T-helper 1 cell treated with Interleukin-12 subunit alpha and Interleukin-12 subunit beta and Interleukin-4 antibody, amounts not matched to agents 30 ng/mL and 1 ng/mL, for 36 hours (primary cell): ENCODE measurements around the gene PALS2. TPM values are rescaled to one million over a fixed set of nuclear protein-coding genes. Genes with fewer than 3 reads are reported as not detected.

ENCODE experiments used
- intact Hi-C: fragments of 100-400 bp; cut with micrococcal nuclease; formaldehyde crosslinking; loops from one replicate; pipeline ENCODE4 v1.15.1; 2024
- total RNA-seq: library from RNA; stranded (reverse); gene quantifications from 2 replicates; pipeline ENCODE4 v1.2.3, GENCODE V29; 2022

PALS2 gene, protein sequence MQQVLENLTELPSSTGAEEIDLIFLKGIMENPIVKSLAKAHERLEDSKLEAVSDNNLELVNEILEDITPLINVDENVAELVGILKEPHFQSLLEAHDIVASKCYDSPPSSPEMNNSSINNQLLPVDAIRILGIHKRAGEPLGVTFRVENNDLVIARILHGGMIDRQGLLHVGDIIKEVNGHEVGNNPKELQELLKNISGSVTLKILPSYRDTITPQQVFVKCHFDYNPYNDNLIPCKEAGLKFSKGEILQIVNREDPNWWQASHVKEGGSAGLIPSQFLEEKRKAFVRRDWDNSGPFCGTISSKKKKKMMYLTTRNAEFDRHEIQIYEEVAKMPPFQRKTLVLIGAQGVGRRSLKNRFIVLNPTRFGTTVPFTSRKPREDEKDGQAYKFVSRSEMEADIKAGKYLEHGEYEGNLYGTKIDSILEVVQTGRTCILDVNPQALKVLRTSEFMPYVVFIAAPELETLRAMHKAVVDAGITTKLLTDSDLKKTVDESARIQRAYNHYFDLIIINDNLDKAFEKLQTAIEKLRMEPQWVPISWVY
- 15.0 and 15.8 TPM in 2 replicates for total RNA-seq

DNA sequence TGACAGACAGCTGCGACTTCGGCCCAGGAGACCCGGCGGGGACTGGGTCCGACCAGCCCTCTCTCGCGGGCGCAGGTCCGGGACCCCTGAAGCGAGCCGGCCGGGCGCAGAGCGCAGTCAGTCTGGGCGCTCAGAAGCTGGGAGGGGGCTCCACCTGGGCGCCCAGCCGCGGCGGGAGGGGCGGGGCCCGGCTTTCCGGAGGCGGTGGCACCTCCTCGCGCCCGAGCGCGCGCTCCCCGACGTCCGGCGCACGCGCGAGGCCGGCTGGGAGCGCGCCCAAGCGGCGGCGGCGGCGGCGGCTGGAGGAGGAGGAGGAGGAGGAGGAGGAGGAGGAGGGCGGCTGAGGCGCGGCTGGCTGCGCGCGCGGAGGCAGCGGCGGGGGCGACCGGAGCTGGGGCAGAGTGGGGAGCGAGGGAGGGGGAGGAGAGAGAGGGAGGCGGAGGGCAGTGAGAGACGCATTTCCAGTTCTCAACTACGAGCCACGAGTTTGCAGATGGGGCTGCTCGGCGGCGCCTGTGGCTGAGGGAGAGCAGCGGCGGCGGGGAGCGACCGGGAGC, at the start of gene PALS2:
PALS2 (plus strand) TSS at position 456 of the 557 bp plus-strand sequence. CDS start 50,216 bp downstream, outside the sequence.
- intact Hi-C loops, result loop anchor here (1.0 to 10.0 kb wide), 16 partner anchors 22 to 1719 kb away; partner anchors contain the start of genes CCDC126, CYCS, FAM221A and IGF2BP3

DNA sequence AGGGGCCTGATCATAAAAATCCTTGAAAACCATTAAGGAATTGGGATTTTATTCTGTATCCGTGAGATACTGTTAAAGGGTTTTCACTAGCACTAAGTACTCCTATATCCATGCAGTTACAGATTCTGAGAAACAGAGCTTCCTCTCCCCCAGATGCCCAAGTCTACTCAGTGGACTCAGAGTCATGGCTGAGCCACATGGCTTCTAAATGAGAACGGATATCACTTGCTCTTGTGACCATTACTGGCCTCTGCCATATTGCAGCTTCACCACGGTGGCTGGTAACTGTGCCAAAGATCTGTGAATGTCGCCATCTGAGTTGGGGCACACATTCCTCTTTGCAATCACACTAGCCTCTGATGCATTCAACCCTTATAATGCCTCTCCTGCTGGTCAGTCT, 42.0 kb upstream of the PALS2 start:
- intact Hi-C loops, result no loop called here

DNA sequence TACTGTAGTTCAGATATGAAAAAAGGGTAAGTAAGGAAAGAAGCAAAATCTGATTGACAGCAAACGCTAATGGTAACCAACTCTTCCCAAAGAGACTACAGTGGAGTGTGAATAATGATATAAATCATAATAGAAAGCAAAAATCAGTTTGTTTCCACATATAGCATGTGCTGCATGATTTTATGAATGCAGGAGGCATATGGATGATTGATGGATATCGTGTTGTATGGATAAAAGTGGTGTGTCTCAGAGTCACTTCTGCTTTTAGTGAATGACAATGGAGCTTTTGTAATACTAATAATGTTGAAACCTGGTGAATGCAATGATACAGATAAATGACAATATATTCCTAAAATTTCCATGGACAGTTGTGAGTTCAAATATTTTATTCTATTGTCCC, 36.6 kb upstream of the PALS2 start:
- intact Hi-C loops, result no loop called here

DNA sequence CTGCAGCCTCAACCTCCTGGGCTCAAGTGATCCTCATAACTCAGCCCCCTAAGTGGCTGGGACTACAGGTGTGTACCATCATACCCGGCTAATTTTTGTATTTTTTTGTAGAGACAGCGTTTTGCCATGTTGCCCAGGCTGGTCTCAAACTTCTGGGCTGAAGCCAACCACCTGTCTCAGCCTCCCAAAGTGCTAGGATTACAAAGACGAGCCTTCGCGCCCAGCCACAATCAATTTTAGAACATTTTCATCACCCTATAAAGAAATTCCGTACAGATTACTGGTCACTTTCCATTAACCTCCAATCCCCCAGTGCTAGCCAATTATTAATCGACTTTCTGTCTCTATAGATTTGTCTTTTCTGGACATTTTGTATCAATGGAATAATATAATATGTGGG, 32.3 kb upstream of the PALS2 start:
- intact Hi-C loops, result no loop called here

DNA sequence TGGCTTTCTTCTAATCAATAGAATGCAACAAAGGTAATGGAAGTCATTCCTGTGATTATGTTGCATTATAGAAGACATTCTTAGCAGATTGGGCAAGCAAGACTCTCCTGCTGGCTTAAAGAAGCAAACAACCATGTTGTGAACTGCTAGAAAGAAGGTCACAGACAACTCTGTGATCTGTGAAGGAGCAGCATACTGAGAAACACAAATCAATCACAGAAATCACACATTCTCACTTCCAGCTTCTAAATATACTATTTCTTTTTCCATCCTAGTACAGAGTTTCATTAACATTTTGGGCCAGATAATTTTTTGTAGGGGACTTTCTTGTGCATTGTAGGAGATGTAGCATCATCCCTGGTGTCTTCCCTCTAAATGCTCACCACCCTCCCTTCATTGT, 28.0 kb upstream of the PALS2 start:
- intact Hi-C loops, result no loop called here

DNA sequence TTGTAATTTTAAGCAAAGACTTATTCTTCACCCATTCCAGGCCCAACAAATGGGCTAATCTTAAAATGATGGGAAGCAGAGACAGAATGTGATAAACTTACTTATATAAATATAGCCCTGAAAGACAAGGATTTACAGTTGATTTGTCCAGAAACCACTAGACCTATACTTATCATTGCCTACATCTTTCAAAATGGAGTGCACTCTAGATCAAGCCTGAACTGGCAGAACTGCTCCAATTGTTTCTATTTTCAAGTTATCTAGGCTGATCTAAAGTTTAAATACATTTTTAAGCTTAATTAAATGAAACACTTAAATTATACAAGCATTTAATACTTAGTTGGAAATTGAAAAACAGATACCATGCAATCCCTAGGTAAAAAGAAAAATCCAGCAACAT, 24.9 kb upstream of the PALS2 start:
- intact Hi-C loops, result no loop called here

DNA sequence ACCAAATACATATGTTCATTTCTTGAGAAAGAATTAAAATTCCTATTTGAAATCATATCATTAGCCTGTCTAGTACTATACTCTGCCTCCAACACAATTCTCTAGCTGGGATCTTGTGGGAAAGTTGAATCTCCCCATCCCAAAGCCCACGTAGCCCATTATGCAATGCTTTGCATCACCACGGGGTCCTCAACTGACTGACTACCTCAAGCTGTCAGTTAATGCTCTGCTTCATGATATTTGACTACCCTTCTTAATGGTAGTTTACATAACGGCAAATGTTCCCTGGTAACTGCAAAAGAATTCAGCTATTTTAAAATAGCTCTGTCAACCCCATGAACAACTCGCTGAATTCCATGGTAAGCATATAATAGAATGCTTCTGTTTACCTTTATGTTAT, 23.3 kb upstream of the PALS2 start:
- intact Hi-C loops, result no loop called here

DNA sequence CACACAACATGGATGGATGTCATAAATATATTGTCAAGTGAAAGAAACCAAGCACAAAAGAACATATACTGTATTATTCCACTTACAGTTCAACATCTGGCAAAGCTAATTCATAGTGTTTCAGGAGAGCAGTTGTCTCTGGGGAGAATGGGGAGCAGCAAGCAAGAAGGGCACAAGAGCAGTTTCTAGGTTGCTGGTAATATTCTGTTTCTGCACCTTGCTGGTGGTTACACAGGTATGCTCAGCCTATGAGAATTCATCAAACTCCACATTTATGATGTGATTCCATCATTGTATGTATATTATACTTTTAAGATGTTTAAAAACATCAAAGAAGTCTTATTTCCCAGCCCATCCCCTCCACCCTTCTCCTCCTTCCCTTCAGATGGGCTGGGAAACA, 18.1 kb upstream of the PALS2 start:
- intact Hi-C loops, result no loop called here

DNA sequence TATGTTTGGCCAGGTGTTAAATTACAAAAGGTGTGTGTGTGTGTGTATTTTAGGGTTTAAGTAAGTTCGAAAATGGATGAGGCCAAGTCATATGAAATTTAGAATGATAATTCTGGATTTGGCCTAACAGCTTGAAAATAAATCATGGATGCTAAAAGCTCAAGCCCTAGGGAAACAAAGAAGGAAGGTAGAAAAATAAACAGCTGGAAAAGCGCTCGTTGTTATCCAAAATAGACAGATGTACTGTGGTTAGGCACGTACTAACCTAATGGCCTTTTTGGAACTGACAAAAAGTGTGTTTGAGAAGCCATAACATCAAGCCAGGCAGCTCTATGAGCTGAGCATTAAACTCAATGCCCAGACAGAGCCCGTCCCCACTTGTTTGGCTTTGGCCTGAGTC, 17.5 kb upstream of the PALS2 start:
- intact Hi-C loops, result no loop called here

DNA sequence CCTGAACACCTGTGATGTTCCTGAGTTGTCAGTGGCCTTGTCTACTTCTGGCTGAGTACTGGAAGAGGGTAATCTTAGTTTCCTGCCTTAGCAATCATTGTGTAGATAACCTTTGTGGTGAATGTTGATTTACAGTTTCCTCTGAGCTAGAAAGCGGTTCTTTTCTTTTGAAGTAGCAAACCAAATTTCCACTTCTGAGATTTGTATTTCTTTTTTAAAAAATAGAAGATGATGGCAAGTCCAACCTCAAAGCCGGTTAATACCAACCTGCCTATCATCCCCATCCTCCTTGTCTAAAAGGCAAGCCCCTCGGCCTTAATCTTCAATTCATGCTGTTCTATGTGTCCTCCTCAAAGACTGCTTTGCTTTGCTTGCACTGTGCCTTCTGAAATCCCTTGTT, 12.5 kb upstream of the PALS2 start:
- intact Hi-C loops, result no loop called here

DNA sequence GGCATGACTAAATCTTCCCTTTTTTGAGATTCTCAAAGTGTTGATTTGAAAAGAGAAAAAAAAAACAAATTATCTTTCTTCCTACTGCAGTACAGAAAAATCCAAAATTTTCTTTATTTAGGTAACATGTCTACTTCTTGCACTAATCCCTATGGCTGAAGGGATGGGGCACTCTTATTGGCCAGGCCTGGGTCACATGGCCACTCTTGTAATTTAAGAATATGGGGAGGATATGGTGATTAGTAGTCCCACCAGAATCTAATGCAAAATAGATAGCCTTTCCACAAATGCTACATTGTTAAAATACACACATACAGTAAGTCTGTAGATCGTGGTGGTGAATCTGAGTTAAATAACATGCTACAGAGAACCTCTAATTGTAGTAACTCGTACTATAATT, 7.0 kb upstream of the PALS2 start:
- intact Hi-C loops, result no loop called here

DNA sequence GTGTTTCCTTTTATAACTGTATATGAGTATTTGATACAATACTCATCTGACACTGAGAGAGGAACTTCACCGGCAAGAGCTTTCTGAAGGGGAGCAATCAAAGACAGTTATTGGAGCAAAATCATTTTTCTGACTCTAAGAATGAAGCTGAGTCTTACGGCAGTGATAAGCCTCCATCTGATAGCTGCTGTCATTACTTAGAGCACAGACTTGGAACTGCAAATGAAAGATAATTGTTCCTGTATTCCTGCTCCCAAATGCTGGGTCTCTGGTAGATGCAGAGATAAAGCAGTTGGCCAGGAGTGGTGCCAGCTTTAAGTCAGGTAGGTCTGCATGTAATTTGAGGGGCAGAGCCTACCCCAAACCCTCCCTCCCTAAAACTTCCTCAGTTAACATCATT, 2.3 kb upstream of the PALS2 start:
- intact Hi-C loops, result loop anchor here (5.0 to 10.0 kb wide), 13 partner anchors 254 to 1721 kb away; partner anchors contain the start of genes CCDC126, CYCS, IGF2BP3 and KLHL7

DNA sequence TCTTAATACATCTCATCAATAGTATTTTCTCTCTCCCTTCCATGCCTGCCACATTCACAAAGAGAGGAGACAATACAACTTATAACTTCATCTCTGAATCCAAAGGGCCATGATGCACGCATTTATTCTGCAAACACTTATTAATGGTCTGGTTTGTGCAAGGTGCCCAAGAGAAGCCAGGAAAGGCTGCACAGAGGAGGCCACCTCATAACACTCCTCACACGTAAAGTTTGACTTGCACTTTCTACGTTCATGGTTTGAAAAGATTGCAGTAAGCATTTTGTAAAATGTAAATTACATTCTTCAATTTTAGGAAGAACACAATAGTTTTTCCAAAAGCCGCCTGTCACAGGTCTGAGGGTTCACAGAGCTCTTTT, 1.2 kb upstream of the PALS2 start:
- intact Hi-C loops, result loop anchor here (2.0 to 10.0 kb wide), 15 partner anchors 23 to 1720 kb away; partner anchors contain the start of genes CCDC126, CYCS, IGF2BP3 and KLHL7

DNA sequence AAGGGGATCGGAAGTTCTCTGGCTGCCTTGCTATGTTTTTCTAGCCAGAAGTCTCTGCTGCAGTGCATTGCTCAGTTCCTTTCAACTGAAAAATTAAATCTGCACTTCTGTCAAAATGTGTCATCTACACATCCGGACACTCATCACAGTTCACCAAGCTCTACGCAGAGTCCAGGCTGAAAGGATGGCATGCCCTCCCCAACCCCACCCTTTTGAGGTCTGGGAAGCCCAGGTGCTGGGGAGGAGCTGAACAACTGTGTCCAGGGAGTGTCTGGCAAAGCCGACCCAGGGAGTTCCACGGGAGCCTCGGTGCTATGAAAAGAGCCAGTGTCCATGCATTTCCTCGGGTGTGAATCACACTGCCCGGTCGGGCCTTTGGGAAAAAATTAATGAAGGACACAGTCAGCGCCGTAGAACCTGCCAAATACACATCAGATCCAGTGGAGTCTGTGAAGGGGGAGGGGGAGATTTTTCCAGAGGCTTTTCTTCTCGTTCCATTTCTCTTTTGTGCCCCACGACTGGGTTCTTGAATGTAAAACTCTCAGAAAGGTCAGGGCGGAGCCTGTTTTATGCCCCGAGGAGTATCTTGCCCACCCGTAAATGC, 757 bp upstream of the PALS2 start:
- intact Hi-C loops, result loop anchor here (2.0 to 10.0 kb wide), 15 partner anchors 22 to 1720 kb away; partner anchors contain the start of genes CCDC126, CYCS, IGF2BP3 and KLHL7

DNA sequence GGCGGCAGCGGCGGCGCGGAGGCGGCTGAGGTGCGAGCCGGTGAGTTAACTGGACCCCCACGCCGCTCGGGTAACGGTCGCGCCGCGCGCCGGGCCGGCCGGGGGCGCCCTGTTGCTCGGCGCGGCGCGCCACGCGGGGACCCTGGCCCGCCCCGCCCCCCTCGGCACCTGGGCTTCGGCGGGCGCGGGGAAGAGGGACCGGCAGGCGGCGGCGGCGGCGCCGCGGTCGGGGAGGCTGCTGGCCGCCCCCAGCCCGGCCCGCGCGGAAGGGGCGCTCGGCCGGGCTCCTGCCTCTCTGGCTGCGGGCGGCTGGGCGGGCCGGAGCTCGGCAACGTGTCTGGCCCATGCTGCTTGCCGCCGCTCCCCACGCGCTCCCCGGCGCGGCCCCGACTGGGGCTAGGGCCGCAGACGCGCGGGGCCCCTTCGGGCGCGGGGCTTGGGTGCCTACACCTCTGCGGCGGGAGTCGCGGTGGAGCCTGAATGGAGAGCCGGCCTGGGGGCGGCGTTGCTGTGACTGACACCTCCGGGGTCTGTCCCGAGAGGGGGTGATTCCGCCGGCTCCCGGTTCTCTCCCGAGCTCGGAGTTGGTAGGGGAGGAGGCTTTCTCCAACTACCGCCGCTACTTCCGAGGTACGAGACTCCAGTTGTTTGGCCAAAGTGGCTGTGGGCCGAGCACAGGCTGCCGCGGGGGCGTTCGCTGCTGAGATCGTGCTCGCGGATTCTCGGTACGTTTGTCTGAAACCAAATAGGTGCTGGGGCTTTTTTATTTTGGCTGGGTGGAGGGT, 494 bp downstream of the PALS2 start:
- intact Hi-C loops, result loop anchor here (1.0 to 10.0 kb wide), 19 partner anchors 21 to 1719 kb away; partner anchors contain the start of genes CCDC126, CYCS, FAM221A and GSDME

DNA sequence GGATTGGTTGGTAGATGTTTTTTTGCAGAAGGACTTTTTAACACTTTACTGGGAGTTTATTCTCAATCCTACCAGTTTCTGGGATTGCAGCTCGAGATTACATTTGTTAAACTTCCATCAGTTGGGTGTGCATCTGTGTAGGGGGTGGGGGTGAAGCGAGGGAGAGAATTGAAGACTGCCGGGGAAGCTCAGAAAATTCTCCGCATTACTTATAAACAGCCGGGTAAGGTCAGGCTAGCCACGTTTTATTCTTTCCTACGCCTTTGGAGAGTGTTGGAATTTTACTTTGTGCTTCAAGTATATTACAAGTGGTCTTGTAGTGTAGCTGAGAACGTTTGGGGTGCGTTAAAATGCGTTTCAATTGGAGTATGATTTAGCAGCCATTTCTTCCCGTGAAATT, 1.1 kb downstream of the PALS2 start:
- intact Hi-C loops, result loop anchor here (2.0 to 10.0 kb wide), 16 partner anchors 182 to 1718 kb away; partner anchors contain the start of genes CCDC126, CYCS, GSDME and IGF2BP3

DNA sequence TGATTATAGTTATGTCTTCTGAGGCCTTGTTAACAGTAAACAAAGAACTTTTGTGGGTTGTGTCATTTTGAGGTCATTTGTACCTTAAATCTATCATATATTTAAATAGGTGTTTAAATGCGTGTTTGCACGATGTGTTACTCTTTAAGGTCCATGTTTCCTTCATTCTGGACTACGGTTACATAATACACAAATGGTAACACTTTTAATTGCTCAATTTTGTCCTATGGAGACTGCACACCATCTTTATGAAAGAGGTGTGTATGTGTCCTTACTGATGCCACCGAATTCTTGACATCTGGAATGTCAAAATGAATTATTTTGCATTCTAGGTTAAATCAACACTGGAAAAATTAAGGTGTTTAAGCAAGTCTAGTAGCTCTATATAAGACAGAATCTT, 1.7 kb downstream of the PALS2 start:
- intact Hi-C loops, result loop anchor here (2.0 to 10.0 kb wide), 16 partner anchors 182 to 1717 kb away; partner anchors contain the start of genes CCDC126, CYCS, GSDME and IGF2BP3

DNA sequence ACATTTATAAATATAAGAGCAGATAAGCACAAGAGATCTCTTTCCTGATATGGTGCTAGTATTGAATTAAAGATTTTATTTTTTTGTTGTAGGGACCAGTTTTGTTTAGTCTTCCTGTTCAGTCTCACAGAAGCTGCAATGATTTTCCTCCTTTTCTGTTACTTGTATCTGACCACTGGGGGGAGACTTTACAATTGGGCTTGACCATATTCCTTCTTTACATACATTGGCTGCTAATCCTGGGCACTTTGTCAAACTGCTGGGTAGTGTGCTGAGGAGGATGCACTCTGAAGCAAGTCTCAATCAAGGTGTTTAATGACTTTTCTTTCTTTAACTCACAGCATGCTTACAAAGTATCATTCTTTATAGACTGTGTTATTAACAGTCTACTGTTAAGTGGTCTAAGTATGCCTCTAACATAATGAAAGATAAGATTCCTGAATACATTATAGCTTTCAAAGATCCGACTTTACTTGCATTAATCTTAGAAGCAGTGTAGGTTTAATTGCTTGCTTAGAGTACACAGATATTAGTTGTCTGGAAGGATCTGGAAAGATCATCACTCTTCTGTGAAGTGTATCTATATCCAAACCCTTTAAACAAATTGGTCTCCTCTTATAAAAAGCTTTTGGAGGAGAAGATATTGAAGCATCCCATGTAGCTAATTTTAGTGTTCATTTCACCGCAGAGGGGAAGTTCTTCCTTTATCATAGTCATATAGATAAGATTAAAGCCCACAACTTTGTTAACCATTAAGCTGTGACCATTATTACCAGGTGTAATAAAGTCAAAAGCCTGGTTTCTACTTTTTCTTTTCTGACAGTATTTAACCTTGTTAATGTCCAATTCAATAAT, 3.1 kb downstream of the PALS2 start:
- intact Hi-C loops, result loop anchor here (1.0 to 10.0 kb wide), 8 partner anchors 89 to 1392 kb away; partner anchors contain the start of genes CCDC126, CYCS and NUP42

DNA sequence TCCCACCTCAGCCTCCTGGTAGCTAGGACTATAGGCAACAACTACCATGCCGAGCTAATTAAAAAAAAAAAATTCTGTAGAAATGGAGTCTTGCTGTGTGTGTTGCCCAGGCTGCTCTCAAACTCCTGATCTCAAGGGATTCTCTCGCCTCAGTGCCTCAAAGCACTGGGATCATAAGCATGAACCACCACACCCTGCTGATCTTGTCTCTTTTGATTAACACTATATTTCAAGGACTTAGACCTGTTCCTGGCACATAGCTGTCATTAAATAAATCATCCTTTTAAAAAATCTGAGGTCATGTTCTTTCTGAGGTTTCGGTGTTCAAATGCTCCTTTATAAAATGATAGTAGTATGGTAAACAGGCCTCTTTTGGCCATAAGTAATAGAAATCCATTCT, 4.8 kb downstream of the PALS2 start:
- intact Hi-C loops, result loop anchor here (10.0 kb wide), 5 partner anchors 247 to 1393 kb away; partner anchors contain the start of genes CCDC126, CYCS and NUP42
